ENCODE measurements around the gene CHST11. TPM values are rescaled to one million over a fixed set of nuclear protein-coding genes. Genes with fewer than 3 reads are reported as not detected.

CHST11 gene
- total RNA-seq: 1.2 TPM

- ATAC-seq: peak; percentile 86
These were observed at the start of gene CHST11 for GRCh38 chr12:104456417-104456949. Gene CHST11 (plus strand): TSS chr12:104456948.

GRCh38 chr12:104407438-104407837 lies 49.3 kb upstream of the CHST11 start:
- ATAC-seq (no peak), DNase-seq (ENCODE audit: low spot score) (no peak)

More at GRCh38 chr12:104456417-104456949, at the start of gene CHST11:
- DNase-seq (ENCODE audit: low spot score): peak; percentile 69

- no peak for DNase-seq (ENCODE audit: low spot score)
- no peak for ATAC-seq
These were observed 48.8 kb upstream of the CHST11 start for GRCh38 chr12:104407922-104408321.

- ATAC-seq (no peak), DNase-seq (ENCODE audit: low spot score) (no peak)
These were observed 46.4 kb upstream of the CHST11 start for GRCh38 chr12:104410326-104410725.

GRCh38 chr12:104410786-104411185 lies 46.0 kb upstream of the CHST11 start:
- no peak for DNase-seq (ENCODE audit: low spot score)

GRCh38 chr12:104411826-104412641 lies 44.7 kb upstream of the CHST11 start:
- DNase-seq (ENCODE audit: low spot score) (no peak), ATAC-seq (no peak)

More at GRCh38 chr12:104410786-104411185, 46.0 kb upstream of the CHST11 start:
- no peak for ATAC-seq

- ATAC-seq (no peak), DNase-seq (ENCODE audit: low spot score) (no peak)
These were observed 44.1 kb upstream of the CHST11 start for GRCh38 chr12:104412681-104413080.

GRCh38 chr12:104413330-104413729 lies 43.4 kb upstream of the CHST11 start:
- ATAC-seq (no peak), DNase-seq (ENCODE audit: low spot score) (no peak)

- DNase-seq (ENCODE audit: low spot score) (no peak), ATAC-seq (no peak)
These were observed 42.0 kb upstream of the CHST11 start for GRCh38 chr12:104414581-104415341.

GRCh38 chr12:104415342-104415980 lies 41.3 kb upstream of the CHST11 start:
- ATAC-seq: no peak
- no peak for DNase-seq (ENCODE audit: low spot score)

GRCh38 chr12:104416136-104416535 lies 40.6 kb upstream of the CHST11 start:
- DNase-seq (ENCODE audit: low spot score) (no peak), ATAC-seq (no peak)

- ATAC-seq: no peak
- DNase-seq (ENCODE audit: low spot score): no peak
These were observed 40.2 kb upstream of the CHST11 start for GRCh38 chr12:104416585-104416984.

GRCh38 chr12:104419717-104420116 lies 37.0 kb upstream of the CHST11 start:
- ATAC-seq: peak; percentile 34

GRCh38 chr12:104420868-104421267 lies 35.9 kb upstream of the CHST11 start:
- ATAC-seq: no peak
- DNase-seq (ENCODE audit: low spot score): no peak

More at GRCh38 chr12:104419717-104420116, 37.0 kb upstream of the CHST11 start:
- no peak for DNase-seq (ENCODE audit: low spot score)

GRCh38 chr12:104421343-104421742 lies 35.4 kb upstream of the CHST11 start:
- no peak for DNase-seq (ENCODE audit: low spot score)
- no peak for ATAC-seq

GRCh38 chr12:104422441-104422840 lies 34.3 kb upstream of the CHST11 start:
- DNase-seq (ENCODE audit: low spot score) (no peak), ATAC-seq (no peak)

- ATAC-seq (no peak), DNase-seq (ENCODE audit: low spot score) (no peak)
These were observed 33.5 kb upstream of the CHST11 start for GRCh38 chr12:104423273-104423672.

- no peak for DNase-seq (ENCODE audit: low spot score)
These were observed 32.9 kb upstream of the CHST11 start for GRCh38 chr12:104423809-104424208.

GRCh38 chr12:104424955-104425354 lies 31.8 kb upstream of the CHST11 start:
- ATAC-seq: no peak
- no peak for DNase-seq (ENCODE audit: low spot score)

More at GRCh38 chr12:104423809-104424208, 32.9 kb upstream of the CHST11 start:
- ATAC-seq: peak; percentile 97

- no peak for ATAC-seq
- DNase-seq (ENCODE audit: low spot score): no peak
These were observed 31.1 kb upstream of the CHST11 start for GRCh38 chr12:104425614-104426013.

GRCh38 chr12:104426926-104427546 lies 29.7 kb upstream of the CHST11 start:
- DNase-seq (ENCODE audit: low spot score) (no peak), ATAC-seq (no peak)

All from left lobe of liver (tissue), 2 donors.